Type B pancreatic cell (in vitro differentiated cells): ENCODE results near the gene SEMA4D. TPM values are rescaled to one million over a fixed set of nuclear protein-coding genes. Genes with fewer than 3 reads are reported as not detected.

Experiments used
- DNase-seq: peaks from one replicate; pipeline ENCODE4 v3.0.0; 2021; ENCODE audit warnings: mixed read lengths; ENCODE audit not compliant: unreplicated experiment; ENCODE audit errors: extremely low spot score
- H3K27ac Mint-ChIP-seq: 2 replicates; pipeline ENCODE4 v1.8.0; 2021; ENCODE audit warnings: mild to moderate bottlenecking, mixed read lengths
- H3K27me3 Mint-ChIP-seq: 2 replicates; pipeline ENCODE4 v1.8.0; 2021; ENCODE audit warnings: mixed read lengths
- H3K36me3 Mint-ChIP-seq: 2 replicates; pipeline ENCODE4 v1.8.0; 2021; ENCODE audit warnings: mixed read lengths
- H3K4me1 Mint-ChIP-seq: one replicate; pipeline ENCODE4 v1.8.0; 2021; ENCODE audit warnings: mixed read lengths; ENCODE audit not compliant: unreplicated experiment
- H3K4me3 Mint-ChIP-seq: 2 replicates; pipeline ENCODE4 v1.8.0; 2021; ENCODE audit warnings: mild to moderate bottlenecking, mixed read lengths
- H3K9me3 Mint-ChIP-seq: 2 replicates; pipeline ENCODE4 v1.8.0; 2021; ENCODE audit warnings: mixed read lengths
- CTCF ChIP-seq: fragments of 200-600 bp; sonication (generic); conservative IDR thresholded peaks from 2 replicates; pipeline ENCODE4 v1.5.0; 2021; ENCODE audit warnings: antibody characterized with exemption, mild to moderate bottlenecking
- total RNA-seq: library from RNA; stranded (reverse); gene quantifications from 2 replicates; pipeline ENCODE4 v1.2.1, GENCODE V29; 2021; ENCODE audit warnings: low replicate concordance

SEMA4D gene
- total RNA-seq, 1 donor from 2014 or later, result 32.3 TPM

- Mint-ChIP-seq H3K4me1 (peaks cover 5% of the 10 kb centered on the region), H3K9me3 (no peaks in the 10 kb centered on the region), H3K27ac (no peak overlapping the region), H3K4me3 (no peak overlapping the region), H3K27me3 (peaks cover 6% of the 10 kb centered on the region), H3K36me3 (no peaks in the 10 kb centered on the region)
- DNase-seq, result no peak
- TF ChIP-seq CTCF, result no peak
Measured at GRCh38 chr9:89515416-89515815, 17.5 kb upstream of the SEMA4D start.

- no peaks in the 10 kb centered on the region for H3K9me3 Mint-ChIP-seq
- H3K4me3 Mint-ChIP-seq, result no peak overlapping the region
- TF ChIP-seq CTCF, result no peak
- peaks cover 6% of the 10 kb centered on the region for H3K27me3 Mint-ChIP-seq
- H3K4me1 Mint-ChIP-seq, result peaks cover 5% of the 10 kb centered on the region
- no peak overlapping the region for H3K27ac Mint-ChIP-seq
- DNase-seq, result no peak
- no peaks in the 10 kb centered on the region for H3K36me3 Mint-ChIP-seq
Measured at GRCh38 chr9:89514956-89515355, 17.0 kb upstream of the SEMA4D start.

GRCh38 chr9:89514337-89514736, 16.4 kb upstream of the SEMA4D start:
- no peak for DNase-seq
- no peaks in the 10 kb centered on the region for H3K36me3 Mint-ChIP-seq
- H3K27ac Mint-ChIP-seq, result no peak overlapping the region
- H3K4me1 Mint-ChIP-seq, result peaks cover under 1% of the 10 kb centered on the region
- TF ChIP-seq CTCF, result no peak
- peaks cover 6% of the 10 kb centered on the region for H3K27me3 Mint-ChIP-seq
- no peak overlapping the region for H3K4me3 Mint-ChIP-seq
- no peaks in the 10 kb centered on the region for H3K9me3 Mint-ChIP-seq

- no peak overlapping the region for H3K27ac Mint-ChIP-seq
- peaks cover 6% of the 10 kb centered on the region for H3K27me3 Mint-ChIP-seq
- H3K4me3 Mint-ChIP-seq, result no peak overlapping the region
- no peak for TF ChIP-seq CTCF
- DNase-seq, result no peak
- H3K9me3 Mint-ChIP-seq, result no peaks in the 10 kb centered on the region
- no peaks in the 10 kb centered on the region for H3K4me1 Mint-ChIP-seq
- H3K36me3 Mint-ChIP-seq, result no peaks in the 10 kb centered on the region
Measured at GRCh38 chr9:89513837-89514236, 15.9 kb upstream of the SEMA4D start.

GRCh38 chr9:89512382-89512781, 14.5 kb upstream of the SEMA4D start:
- H3K27me3 Mint-ChIP-seq, result peaks cover 6% of the 10 kb centered on the region
- no peaks in the 10 kb centered on the region for H3K4me1 Mint-ChIP-seq
- H3K27ac Mint-ChIP-seq, result no peak overlapping the region
- no peak for DNase-seq
- H3K9me3 Mint-ChIP-seq, result no peaks in the 10 kb centered on the region
- no peaks in the 10 kb centered on the region for H3K36me3 Mint-ChIP-seq
- H3K4me3 Mint-ChIP-seq, result no peak overlapping the region
- TF ChIP-seq CTCF, result no peak
